Neural progenitor cell (in vitro differentiated cells): ENCODE data around the gene PTPN2.

Source experiments
- EZH2 ChIP-seq: fragments of 200-600 bp; sonication (generic); IDR thresholded peaks from 2 replicates; pipeline ENCODE4 v1.6.1; 2017; ENCODE audit warnings: antibody characterized with exemption, mild to moderate bottlenecking, moderate library complexity
- EZH2phosphoT487 ChIP-seq: fragments of 200-600 bp; sonication (generic); IDR thresholded peaks from 2 replicates; pipeline ENCODE4 v1.6.1; 2017; ENCODE audit warnings: antibody characterized with exemption
- TF ChIP-seq, protein P1 (sequence below): fragments of 200-600 bp; sonication (generic); IDR thresholded peaks from 2 replicates; pipeline ENCODE4 v1.5.1; 2017; ENCODE audit warnings: antibody characterized with exemption, mild to moderate bottlenecking

GRCh38 chr18:12855916-12856315, 28.1 kb downstream of the PTPN2 start:
- TF ChIP-seq, protein P1, sequence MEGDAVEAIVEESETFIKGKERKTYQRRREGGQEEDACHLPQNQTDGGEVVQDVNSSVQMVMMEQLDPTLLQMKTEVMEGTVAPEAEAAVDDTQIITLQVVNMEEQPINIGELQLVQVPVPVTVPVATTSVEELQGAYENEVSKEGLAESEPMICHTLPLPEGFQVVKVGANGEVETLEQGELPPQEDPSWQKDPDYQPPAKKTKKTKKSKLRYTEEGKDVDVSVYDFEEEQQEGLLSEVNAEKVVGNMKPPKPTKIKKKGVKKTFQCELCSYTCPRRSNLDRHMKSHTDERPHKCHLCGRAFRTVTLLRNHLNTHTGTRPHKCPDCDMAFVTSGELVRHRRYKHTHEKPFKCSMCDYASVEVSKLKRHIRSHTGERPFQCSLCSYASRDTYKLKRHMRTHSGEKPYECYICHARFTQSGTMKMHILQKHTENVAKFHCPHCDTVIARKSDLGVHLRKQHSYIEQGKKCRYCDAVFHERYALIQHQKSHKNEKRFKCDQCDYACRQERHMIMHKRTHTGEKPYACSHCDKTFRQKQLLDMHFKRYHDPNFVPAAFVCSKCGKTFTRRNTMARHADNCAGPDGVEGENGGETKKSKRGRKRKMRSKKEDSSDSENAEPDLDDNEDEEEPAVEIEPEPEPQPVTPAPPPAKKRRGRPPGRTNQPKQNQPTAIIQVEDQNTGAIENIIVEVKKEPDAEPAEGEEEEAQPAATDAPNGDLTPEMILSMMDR: no peak
- TF ChIP-seq EZH2phosphoT487 (no peak), EZH2 (no peak)
